HG02642 (cell line): ENCODE measurements around the gene ARL8B.
"Not testable (repeated sequence)": the region's sequence is repeated elsewhere in the genome, so short reads cannot be mapped to it uniquely, and the experiment has no call there.

Experiments used
- ATAC-seq: cut with Tn5 transposase; IDR thresholded peaks from one replicate; pipeline ENCODE4 v1.9.1; 2021; ENCODE audit warnings: mild to moderate bottlenecking; ENCODE audit not compliant: unreplicated experiment, poor library complexity

ARL8B gene

DNA sequence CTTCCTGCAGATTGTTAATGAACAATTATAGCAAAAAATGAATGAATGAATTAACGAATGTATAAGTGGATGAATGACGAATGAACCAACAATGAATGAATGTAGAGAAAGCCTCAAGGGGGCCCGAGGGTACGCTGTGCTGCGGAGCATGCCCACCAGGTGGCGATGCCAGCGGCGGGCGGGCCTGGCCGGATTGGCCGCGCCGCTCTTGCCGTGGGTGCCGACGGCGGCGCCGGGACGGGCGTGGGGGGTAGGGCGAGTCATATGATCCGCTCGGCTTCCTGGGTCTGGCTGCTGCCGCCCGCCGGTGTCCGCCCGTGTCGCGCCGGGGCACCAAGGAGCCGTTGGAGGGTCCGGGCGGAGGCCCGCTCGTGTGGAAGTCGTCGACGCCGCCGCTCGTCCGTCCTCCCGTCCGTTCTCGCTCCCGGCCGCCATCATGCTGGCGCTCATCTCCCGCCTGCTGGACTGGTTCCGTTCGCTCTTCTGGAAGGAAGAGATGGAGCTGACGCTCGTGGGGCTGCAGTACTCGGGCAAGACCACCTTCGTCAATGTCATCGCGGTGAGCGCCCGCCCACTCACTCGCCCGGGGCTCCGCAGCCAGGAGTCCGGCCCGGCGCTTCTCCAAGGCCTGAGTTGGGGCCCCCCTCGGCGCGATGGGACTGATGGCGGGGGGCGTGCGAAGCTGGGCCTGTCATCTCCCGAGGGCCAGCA lies at the start of gene ARL8B:
TSS of gene ARL8B (plus strand) at position 263 of the 711 bp plus-strand sequence. CDS start at position 437, 174 bp downstream.
- peak; percentile 94 for ATAC-seq

DNA sequence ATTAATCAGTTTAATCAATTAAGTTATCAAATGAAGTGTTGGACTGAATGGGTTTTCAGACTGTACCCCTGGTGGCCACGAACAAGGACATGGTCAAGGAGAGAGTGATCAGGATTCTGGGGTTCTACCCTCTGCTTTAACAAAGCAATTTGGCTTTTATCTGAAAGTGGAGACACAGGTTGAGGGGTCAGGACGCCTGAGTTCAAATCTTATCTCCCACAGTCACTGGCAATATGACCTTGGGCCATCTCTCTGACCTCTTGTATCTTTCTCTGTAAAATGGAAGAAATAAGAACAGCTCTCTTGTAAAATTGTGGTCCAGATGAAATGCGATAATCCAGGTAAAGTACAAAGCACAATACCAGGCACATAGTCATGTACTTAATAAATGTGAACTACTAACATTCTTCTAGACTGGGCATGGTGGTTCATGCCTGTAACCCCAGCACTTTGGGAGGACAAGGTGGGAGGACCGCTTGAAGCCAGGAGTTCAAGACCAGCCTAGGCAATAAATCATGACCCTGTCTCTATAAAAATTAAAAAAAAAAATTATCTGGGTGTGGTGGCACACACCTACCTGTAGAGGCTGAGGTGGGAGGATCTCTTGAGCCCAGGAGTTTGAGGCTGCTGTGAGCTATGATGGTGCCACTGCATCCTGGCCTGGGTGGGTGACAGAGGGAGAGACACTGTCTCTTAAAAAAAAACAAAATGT lies 48.6 kb upstream of the ARL8B start:
- ATAC-seq = no peak

DNA sequence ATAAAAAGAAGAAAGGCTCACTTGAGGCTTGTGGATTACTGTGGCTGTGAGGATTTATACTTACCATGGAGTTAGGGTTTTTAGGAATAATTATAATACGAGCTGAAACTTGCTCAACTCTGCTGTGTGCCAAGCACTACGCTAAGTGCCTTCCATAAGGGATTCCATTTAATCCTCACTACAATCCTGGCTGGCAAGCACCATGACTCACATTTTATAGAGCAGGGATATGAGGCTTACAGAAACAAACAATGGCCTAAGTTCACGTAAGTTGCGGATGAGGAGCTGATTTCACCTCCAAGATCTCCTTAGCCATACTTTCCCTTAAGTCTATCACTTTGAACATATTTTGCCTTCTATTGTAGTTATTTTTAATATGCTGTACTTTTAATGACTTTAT lies 43.9 kb upstream of the ARL8B start:
- no peak for ATAC-seq

DNA sequence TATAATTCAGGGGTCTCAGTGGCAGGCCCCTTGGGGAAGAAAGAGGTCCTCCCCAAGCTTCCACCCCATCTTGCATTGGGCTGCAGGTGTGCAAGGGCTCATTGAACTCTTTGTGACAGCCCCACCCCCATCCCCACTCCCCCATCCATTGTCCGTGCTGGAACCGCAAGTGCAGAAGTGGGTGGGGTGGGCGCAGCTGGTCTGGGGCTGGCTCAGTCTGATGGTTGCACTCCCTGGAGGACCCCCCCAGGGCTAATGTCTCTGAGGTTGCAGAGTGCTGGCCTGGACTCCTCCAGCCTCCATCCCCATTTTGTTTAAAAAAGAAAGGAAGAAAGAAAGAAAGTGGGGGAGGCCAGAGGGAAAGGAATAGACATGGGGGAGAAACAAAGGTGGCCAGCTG lies 42.3 kb upstream of the ARL8B start:
- ATAC-seq = no peak

DNA sequence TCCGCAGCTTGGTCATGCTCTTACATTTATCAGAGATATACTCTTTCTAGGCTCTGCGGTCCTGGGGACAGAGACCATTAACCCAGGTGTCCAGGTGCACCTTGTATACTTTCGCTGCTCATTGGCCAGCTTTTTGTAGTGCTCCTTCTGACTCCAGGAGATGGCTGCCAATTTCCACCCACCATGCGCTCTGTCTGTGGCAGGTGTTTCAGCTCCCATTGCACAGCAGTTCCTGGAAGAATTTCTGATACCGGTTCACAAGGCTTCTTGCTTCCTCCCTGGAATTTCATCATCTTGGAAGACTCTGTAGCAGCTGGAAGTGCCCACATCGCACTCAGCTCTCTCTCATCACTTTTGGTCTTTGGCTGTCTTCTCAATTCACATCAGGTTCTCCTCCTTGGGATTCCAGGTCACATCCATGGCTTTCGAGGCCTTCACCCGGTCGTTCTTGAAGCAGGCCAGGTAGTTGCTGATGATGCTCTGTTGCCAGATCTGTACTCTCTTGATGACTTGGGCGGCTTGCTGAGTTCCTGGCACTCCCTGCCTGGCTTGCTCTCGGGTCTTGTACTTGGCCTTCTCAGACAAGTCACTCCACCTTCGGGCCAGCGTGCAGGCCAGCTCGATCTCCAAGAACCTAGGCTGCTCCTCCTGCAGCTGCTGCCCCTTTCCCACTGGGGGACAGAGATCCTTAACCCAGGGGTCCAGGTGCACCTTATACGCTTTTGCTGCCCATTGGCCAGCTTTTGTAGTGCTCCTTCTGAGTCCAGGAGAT lies 41.1 kb upstream of the ARL8B start:
- no peak for ATAC-seq

DNA sequence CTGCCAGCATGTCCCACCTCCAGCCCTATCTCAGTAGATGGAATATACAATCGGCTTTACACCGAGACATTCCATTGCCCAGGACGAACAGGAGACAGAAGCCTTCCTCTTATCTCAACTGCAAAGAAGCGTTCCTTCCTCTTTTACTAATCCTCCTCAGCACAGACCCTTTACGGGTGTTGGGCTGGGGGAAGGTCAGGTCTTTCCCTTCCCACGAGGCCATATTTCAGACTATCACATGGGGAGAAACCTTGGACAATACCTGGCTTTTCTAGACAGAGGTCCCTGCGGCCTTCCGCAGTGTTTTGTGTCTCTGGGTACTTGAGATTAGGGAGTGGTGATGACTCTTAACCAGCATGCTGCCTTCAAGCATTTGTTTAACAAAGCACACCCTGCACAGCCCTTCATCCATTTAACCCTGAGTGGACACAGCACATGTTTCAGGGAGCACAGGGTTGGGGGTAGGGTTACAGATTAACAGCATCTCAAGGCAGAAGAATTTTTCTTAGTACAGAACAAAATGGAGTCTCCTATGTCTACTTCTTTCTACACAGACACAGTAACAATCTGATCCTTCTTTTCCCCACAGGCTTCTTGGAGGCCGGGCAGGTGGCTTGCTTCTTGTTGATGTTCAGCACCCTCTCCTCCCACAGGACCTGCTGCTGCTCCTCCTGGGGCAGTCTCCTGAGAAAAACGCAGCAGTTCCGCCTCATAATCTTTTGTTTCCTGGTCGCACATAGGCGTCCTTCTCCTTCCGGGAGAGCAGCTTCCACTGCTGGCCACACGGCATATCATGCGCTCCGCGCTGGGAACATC lies 39.9 kb upstream of the ARL8B start:
- ATAC-seq = not testable (repeated sequence)

DNA sequence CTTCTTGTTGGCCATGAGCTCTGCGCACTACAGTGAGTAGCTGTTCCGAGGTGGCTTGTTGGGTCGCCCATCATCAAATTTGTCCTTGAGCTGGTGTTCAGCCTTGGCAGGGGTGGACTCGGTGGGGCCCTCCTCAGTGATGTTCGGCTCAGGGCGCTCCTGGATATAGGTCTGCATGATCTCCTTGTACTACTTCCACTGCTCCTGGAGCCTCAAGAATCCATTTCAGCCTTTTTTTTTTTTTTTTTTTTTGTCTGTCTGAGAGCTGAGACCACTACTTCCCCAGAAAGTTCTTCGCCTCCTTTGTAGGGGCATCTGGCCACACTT lies 39.3 kb upstream of the ARL8B start:
- no peak for ATAC-seq

DNA sequence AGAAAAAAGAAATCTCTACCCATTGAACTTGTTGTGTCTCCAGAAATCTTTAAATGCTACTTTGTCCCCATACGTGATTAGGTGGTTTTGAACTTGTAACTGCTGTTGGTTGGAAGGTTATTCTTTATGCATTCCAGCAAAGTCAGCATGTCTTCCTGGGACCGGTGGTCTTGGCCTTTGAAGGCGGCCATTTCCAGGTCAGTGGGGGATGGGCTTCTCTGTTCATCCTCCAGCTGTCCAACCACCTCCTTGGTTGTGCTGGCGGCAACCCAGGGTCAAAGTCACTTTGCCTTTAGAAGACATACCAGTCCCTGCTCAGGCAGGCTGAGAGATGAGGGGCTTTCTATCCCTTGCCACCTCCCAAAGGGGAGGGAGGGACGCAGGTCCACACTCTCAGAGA lies 37.9 kb upstream of the ARL8B start:
- no peak for ATAC-seq

DNA sequence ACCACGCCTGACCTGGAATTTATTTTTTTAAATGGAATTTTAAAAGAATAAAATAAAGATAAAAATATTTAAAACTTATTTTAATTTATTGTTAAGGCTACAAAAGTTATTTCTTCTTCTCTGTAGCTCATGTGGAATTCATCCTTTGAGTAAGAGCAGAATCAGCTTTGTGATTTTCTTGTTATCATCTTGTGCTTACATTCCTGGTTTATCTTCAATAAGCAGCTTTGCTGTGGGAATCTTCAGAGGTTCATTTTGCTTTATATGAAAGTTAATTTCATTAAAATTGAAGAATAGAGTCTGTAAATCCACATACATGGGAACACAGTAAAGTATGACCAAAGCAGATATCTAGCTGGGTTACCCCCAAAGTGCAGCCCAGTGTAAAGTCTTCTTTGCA lies 35.4 kb upstream of the ARL8B start:
- no peak for ATAC-seq

DNA sequence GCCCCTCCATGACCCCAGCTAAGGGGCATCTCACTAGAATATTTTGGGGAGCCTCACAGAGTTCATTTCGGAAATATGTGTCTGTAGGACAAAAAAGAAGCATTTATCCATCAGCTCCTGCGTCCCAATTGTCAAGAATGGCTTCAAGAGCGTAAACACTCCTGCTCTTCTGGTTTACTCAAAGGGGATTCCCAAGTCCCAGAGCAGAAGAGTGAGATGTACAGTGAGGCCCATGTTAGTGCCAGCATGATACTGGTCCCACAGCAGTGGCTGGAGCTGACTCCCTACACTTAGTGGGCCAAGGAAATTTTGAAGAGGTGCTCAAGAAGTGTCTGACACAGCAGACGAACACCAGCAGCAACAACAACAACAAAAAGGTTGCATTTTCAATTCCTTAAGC lies 34.9 kb upstream of the ARL8B start:
- ATAC-seq = no peak

DNA sequence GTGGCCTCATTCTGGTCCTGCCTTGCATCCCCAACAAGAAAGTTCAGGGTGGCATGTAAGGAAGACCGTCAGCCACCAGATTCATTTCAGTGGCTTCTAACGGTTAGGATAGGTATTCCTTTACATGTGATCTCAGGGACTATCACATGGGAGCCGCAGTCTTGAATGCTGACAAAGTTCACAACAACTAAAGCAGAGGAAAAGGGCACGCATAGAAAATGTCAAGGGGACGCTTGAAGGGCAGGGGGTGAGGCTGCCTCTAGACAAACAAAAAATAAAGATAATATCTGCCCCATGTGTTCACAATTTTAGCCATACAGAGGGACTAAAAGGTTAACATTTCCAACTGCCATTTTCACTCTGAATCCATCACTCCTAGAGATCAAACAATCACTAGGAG lies 31.9 kb upstream of the ARL8B start:
- no peak for ATAC-seq

DNA sequence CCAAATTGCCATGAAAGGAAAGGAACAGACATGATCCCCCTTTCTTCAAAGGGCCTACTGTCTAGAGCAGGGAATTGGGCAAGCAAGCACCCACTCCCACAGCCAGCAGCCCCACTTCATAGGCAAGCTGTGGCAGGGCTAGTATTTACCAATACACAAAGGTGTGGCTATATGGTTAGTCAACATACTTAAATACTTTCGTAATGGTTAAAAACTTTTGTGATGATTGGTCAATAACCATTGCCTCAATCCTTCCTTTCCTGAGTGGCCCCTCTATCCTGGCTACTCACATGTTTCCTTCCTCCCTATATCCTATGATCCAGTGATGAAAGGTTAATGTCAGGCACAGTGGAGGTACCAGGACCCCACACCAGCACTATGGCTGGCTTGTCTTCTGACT lies 30.1 kb upstream of the ARL8B start:
- ATAC-seq = no peak

DNA sequence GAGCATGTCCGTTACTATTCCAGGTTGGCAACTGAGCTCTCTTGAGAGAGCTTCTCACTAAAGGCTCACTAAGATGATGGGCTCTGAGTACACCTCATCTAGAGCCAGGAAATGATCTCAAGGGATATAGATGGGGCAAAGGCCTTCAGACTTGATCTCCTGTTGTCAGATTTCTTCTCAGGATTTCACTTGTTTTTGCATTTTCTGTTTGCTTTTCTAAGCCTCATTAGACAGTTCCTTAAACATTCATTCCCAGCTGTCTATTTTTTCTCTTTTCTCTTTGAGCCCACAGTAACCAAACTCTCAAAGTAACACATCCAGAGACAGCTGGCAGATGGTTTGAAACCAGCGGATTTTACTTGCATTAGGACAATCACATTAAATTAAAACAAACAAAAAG lies 28.4 kb upstream of the ARL8B start:
- ATAC-seq = no peak

DNA sequence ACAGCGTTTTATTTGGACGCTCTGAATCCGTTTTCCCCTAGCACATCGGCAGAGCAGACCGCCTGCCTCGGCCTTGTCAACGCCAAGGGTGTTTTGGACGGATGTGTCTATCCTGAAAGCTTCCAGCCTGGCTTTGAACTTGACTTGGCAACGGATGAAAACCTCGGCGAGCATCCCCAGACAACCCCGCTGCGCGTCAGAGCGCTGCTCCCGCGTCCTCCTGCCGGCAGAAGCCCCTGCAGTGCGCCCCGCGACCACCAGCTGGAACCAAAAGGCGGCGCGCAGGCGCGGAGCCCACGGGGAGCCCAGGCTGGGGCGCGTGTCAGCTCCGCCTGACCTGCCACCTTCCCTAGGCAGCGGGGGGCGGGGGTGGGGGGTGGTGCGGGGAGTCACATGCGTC lies 26.2 kb upstream of the ARL8B start:
- ATAC-seq = no peak

DNA sequence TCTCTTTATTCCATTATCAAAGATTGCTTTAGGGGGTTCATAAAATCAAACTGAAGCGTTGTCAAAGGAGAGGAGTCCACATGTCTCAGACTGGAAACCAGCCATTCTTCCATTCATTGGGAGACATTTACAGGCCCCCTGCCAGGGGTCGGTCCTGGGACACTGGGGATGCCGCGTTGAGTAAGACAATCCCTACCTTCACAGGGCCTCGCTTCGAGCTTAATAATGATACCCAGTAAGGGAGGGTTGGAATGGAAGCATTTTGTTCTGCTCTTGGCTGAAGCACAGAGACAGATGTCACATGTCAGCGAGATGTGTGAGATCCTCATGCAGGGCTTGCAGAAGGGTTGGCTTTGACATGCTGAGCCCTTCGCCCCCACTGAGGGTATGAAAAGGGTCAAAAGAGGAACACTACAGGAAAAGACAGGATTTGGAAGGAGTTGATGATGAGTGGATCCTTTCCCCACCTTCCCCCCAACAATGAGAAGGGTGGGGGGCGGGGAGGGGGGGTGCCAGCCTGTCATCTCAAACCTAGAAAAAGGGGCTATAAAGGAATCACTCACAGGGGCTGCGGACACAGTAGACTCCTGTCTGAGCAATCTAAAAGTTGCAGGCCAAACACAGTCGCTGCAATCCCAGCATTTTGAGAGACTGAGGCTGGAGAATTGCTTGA lies 25.6 kb upstream of the ARL8B start:
- no peak for ATAC-seq

DNA sequence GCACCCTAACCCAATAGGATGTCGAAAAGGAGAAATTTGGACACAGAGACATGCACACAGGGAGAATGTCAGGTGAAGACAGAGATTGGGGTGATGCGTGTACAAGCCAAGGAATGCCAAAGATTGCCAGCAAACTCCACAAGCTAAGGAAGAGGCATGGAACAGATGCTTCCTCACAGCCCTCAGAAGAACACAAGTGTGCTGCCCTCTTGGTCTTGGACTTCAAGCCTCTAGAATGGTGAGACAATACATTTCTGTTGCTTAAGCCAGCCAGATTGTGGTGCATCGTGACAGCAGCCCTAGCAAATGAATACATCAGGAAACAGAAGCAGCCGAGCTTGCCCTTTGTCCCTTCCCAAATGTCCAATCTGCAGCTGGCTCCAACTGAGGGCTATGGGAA lies 23.7 kb upstream of the ARL8B start:
- no peak for ATAC-seq

DNA sequence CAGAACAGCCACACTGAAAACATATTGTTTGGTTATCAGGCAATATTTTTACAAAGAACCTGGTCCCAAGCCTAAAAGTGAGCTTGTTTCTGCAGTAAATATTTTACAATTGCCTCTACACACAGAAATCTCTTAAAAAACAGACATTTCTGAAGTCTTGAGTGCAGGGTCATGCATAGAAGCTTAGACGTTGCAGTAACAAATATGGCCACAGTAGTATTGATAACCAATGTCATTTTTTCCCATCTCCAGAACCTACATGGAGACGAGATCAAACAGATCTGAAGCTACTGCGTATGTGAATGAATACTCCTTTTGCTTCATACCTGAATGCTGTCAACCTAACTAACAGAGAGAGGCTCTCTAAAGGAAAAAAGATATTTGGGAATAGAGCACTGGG lies 19.6 kb upstream of the ARL8B start:
- ATAC-seq = no peak

DNA sequence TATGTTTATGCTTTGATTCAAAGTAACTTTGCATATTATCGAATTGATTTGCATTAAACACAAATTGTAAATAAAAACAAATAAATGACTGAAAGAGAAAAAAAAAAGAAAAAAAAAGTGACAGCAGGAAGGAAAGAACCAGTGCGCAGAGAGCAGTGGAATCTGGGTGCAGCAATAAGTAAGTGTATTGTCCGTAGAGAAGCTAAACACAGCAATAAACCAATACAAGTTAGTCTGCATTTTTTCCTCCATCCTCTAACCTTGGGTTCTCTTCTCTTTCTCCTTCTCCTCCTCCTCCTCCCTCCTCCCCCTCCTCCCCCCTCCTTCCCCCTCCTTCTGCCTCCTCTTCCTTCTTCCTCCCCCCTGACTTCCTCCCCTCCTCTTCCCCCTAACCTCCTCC lies 18.3 kb upstream of the ARL8B start:
- no peak for ATAC-seq

DNA sequence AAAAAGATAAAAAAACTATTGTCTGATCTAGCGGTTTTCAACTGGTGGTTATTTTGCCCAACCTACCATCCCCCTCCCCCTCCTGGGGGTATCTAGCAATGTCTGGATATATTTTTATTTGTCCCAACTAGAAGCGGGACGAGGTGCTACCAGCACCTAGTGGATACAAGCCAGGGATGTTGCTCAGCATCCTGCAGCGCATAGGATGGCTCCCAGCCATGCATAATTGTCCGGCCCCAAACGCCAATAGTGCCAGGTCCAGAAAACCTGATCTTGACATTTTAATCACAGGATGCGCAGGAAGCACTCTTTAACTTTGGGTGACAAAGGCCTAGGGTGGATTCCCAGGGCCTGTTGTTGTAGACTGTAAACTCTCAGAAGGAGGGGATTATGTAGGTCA lies 17.0 kb upstream of the ARL8B start:
- ATAC-seq = no peak

DNA sequence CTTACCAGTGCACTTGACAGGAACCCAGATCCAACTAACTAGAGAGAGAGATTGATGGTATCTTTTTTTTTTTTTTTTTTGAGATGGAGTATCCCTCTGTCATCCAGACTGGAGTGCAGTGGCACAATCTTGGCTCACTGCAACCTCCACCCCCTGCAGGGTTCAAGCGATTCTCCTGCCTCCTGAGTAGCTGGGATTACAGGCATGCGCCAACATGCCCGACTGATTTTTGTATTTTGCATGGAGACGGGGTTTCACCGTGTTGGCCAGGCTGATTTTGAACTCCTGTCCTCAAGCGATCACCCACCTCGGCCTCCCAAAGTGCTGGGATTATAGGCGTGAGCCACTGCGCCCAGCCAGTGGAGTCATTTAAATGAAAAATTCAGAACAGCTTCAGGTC lies 15.7 kb upstream of the ARL8B start:
- ATAC-seq = not testable (repeated sequence)
